SK-MEL-5 (cell line): ENCODE data around the gene SASH1. TPM values are rescaled to one million over a fixed set of nuclear protein-coding genes. Genes with fewer than 3 reads are reported as not detected.

Source experiments
- DNase-seq: peaks from one replicate; pipeline ENCODE4 v3.0.0-alpha.2; 2016; ENCODE audit warnings: low read depth, low spot score
- in situ Hi-C: cut with HindIII; loops from 2 replicates; pipeline ENCODE4 v1.10.0; 2016; ENCODE audit warnings: low sequenced_read_pairs, high pct_unique_total_duplicates, low pct_unique_long_range_greater_than_20kb
- total RNA-seq: library from RNA; depleted of rRNA; stranded (reverse); fragments of >200 nt; shearing (Covaris generic); gene quantifications from 2 replicates; pipeline ENCODE4 v1.2.3, GENCODE V29; 2014

SASH1 gene
- total RNA-seq, 1 experiment from 2014 or later = 43.7 TPM

GRCh38 chr6:148440016-148440415 lies 97.4 kb downstream of the SASH1 start:
- in situ Hi-C loops = no loop called here
- DNase-seq = no peak

DNA sequence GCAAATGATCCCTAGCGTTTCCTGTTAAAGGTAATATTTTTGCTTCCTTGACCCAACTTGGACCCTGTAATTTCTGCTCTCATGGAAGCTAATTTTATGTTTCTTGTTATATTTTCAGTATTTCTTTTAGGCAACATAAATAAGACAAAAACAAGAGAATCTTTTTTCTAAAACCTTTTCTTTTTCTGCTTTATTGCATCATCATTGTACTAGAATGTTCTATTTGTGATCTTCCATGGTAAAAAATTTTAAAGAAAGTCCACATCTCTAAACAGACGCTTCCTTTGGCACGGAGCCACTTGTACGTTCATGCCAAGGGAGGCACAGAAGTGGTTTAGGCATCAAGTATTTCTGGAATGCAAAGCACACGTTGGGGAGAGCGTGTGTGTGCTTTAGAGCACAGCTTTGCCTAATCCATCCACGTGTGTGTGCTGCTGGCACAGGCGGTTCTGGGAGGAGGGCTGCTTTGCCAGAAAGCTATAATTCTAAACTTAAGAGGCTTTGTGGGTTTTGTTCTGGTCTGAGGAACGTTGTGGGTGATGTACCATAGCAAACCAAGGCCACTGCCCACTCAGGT lies 98.3 kb downstream of the SASH1 start:
- peak; percentile 57 for DNase-seq
- in situ Hi-C loops = no loop called here

DNA sequence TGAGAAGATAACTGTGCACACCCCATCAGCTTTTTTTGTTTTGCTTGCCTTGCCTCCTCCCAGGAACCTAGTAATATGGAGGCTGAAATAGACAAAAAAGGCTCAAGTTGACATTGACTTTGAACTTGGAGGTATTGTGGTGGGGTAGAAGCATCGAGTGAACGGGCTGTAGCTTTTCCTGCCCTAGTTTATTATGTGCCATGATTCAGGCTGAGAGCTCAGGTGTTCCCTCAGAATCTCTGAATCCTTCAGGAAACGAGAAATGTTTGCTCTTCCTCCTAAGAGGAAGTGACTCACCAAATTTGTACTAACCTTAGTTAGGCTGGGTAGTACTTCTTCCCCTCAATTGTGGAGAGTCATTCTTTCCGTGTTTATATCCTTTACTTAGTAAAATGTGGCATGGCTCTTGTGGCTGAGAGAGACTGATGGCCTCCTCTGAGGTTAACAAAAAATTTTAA lies 98.8 kb downstream of the SASH1 start:
- DNase-seq = no peak
- in situ Hi-C loops = no loop called here

DNA sequence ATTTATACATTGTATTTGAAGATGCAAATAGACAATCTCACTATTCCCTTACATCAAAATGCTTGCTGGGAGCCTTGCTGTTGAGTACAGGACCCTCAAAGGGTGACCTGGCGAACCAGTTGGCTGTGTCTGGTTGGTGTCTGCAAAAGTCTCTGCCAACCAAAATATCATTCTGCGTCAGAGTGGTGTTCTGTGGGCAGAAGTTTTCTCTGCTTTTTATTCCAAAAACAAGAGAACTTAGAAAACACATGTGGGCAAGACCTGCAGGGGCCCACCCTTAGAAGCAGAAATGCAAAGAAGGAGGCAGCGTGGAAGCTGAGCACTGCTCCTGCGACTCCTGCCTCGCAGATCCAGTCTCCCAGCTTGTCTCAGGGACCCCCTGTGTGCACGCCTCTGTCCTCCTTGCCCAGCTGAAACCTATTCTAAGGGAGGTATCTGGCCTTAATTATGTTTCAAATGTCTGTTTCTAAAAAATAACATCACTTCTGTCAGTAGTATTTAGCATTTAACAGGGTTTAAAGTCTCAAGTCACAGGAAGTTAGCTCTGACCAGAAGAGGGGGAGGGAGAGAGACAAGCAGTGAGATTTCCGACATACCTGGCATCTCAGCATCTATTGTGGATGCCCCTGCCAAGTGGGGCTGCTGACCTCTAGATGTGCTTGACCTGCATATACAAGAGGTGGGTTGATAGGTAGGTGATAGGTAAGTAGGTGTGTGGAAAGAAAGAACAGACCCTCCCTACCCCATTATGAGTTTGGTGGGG lies 101.3 kb downstream of the SASH1 start:
- in situ Hi-C loops = no loop called here
- no peak for DNase-seq

DNA sequence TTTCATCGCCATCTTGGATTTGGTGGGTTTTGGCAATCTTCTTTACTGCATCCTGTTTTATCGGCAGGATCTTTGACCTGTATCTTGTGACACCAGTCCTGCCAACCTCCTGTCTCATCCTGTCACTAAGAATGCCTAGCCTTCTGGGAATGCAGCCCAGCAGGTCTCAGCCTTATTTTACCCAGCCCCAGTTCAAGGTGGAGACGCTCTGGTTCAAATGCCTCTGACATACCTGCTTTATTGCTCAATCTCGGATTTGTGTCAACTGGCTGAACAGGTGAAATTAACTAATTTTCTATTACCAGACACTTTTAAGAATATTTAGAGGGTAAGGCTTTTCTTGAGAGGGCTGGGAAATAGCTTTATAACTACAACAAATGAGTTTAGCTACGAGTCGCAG lies 102.5 kb downstream of the SASH1 start:
- no peak for DNase-seq
- in situ Hi-C loops = no loop called here

GRCh38 chr6:148445620-148446019 lies 103.0 kb downstream of the SASH1 start:
- in situ Hi-C loops = no loop called here

GRCh38 chr6:148446681-148447080 lies 104.0 kb downstream of the SASH1 start:
- in situ Hi-C loops = no loop called here
- no peak for DNase-seq

More at GRCh38 chr6:148445620-148446019, 103.0 kb downstream of the SASH1 start:
- no peak for DNase-seq

GRCh38 chr6:148447521-148448230 lies 105.0 kb downstream of the SASH1 start:
- no peak for DNase-seq
- in situ Hi-C loops = no loop called here

DNA sequence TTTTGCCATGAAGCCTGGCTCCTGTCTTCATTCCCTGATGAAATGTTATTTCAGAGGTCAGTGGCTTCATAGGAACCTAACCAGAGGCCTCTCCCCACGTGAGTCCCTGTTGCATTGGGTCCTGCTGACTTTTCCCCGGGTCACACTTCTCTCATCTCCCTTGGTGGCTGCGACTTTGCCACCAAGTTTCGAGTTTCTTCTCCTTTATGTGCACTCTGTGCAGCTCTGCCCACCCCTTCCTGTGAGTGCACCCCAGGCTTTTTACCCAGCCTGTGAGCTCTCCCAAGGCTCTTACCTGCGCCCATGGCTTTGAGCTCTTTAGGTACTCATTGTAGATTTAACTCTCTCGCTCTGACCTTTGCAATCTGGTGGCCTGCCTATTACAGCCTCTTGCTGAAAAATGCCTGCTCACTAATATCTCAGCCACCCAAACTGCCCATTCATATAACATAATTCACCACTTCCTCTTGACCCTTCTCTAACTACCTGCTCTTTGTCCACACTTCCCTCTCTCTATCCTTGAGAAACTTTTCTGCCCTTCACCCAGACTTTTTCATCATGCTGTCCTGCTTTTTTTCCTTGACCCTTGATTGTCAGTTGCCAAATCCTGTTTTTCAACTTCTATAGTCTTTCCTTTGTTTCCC lies 105.9 kb downstream of the SASH1 start:
- no peak for DNase-seq

GRCh38 chr6:148450866-148451265 lies 108.2 kb downstream of the SASH1 start:
- peak; percentile 22 for DNase-seq
- in situ Hi-C loops = no loop called here

More for the DNA sequence above, 105.9 kb downstream of the SASH1 start:
- in situ Hi-C loops = no loop called here

DNA sequence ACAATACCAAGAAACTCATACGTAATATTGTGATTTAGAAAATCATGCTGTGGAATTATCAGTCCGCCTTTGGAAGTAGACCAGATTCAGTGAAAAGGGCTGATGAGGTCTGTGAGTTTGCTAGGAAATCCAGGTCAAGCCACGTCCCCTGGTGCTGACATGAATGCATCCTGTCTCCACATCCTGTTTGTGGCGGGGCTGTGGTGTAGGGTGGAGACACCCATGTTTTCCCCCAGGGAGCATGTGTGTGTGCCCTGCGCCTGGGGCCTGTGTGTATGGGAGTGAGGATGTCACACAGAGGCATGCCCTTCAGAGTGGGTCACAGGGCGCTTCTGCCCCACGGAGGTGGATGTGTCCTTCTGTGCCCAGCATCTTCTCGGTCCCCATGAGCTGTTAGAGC lies 109.1 kb downstream of the SASH1 start:
- in situ Hi-C loops = no loop called here
- no peak for DNase-seq

DNA sequence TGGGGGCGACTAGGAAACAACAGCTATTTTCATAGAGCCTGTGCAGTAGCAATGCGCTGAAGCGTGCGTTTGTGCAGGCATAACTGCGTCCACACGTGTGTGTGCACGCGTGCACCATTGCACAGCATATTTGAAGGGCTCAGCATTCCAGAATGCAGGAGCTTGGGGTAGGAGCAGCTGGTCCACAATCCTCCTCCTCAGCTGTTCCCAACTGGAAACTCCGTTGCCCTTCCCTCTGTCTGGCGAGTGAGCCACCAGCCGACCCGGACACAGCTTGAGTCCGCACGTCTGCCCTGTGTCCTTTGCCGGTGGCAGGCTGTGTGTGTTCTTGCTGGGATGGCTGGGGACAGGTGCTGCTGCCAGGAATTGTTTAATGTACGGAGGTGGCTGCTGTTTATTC lies 110.2 kb downstream of the SASH1 start:
- DNase-seq = no peak
- in situ Hi-C loops = no loop called here

DNA sequence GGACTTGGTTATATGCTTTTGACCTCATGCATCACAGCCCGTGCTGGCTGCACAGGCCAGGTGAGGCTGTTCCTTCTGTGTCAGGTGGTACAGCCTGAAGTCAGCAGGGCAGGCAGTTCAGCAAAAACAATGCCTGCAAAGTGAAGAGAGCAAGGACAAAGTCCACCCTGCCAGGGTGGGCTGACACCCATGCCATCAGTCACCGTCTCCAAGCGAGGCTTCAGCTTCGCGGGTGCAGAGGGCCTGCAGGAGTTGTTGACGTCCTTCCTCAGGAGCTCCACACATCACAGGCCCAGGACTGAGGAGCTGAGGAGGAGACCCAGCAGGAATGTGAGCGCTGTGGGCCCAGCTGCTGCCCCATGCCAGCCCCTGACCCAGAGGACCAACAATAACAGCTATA lies 111.3 kb downstream of the SASH1 start:
- in situ Hi-C loops = no loop called here
- DNase-seq = no peak

DNA sequence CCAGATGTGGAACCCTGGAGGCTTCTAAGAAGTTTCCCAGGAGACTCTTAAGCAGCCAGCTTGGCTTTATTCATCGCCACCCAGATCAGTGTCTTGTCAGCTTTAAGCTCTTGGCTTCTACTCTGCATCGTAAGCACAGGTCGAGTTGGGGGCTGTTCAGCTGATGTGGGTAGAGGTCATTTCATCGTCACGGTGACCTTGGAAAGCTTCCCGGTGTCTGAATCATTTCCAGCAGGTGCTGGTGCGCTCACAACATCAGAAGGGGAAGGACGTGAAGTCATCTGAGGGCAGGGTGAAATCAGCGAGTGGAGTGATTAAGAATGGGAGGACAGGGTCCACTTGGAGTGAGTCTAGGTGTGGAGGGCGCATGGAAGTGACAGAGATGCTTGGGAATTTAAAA lies 112.6 kb downstream of the SASH1 start:
- in situ Hi-C loops = no loop called here
- DNase-seq = no peak

DNA sequence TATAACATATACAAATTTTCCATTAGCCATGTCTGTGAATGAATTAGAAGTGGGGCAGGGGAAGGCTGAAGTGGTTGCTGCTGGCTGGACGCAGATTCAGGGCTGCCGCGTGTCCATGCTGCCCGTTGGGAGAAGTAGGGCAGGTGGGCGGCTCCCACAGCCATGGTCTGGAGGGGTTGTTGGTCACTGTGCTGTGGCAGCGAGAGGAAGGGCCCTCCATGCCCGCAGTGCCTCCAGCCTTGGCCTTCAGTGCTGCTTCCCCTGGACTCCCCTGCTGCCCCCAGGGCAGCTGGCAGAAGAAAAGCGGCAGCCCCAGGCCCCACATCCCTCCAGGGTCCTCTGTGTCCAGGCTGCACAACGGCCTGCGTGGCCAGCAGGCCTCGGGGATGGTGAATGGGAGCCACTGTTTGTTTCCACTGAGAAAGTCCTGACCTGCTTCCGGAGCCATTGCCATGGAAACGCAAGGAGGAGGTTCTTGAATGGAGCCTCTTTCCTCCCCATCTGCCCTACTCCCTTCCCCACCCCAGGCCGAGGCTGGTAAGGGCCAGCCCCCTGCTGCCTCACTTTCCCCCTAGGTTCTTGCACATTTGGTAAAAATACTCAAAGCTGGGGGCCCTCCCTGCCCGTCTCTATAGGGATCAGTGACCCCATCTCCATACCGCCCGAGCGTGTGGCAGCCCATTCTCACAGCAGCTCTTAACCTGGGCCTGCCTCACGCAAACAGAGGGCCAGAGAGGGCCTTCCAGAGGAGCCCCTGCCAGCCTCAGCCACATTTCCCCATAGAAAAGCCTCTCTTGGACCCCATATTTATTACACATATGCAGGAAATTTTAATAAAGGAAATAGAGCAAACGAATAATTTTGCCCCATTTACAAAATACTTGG lies 113.3 kb downstream of the SASH1 start:
- in situ Hi-C loops = no loop called here
- DNase-seq = peak; percentile 47

DNA sequence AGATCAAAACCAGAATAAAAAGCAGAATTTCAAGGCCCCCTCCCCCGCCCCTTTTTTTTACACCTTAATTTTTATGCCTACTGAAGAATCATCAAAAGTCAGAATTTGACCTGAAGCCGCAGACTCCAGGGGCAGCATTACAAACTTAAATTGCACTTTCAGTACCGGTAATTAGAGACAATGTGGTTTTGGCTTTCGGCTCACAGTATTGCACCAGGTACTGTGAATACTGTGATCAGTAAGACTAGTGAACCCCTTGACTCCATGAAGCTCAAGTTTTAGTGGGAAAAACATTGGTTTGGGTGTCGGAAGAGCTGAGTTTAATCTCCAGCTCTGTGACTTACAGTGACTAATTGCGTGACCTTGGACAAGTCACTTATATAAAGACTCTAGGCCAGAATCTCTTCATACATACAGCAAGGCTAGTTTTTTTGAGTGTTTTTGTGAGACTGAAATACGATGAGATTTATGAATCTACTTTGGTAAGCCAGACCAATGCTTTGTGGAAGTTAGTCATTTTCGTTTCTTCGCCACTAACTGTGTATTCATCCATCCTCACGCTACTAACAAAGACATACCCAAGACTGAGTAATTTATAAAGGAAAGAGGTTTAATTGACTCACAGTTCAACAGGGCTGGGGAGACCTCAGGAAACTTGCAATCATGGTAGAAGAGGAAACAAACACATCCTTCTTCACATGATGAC lies 114.7 kb downstream of the SASH1 start:
- in situ Hi-C loops = no loop called here
- DNase-seq = no peak

DNA sequence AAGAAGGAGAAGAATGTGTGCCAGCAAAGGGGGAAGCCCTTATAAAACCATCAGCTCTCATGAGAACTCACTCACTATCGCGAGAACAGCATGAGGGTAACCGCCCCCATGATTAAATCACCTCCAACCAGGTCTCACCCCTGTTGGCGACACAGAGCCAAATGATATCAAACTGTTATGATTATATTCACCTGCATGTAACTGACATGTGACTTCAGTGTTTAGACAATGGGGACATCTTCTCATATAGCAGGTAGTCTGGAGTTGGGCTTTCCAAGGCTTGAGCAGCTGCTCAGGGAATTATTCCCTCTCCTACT lies 115.2 kb downstream of the SASH1 start:
- DNase-seq = no peak
- in situ Hi-C loops = no loop called here
